ENCODE data around the gene ASCL2.

The ASCL2 gene

DNA sequence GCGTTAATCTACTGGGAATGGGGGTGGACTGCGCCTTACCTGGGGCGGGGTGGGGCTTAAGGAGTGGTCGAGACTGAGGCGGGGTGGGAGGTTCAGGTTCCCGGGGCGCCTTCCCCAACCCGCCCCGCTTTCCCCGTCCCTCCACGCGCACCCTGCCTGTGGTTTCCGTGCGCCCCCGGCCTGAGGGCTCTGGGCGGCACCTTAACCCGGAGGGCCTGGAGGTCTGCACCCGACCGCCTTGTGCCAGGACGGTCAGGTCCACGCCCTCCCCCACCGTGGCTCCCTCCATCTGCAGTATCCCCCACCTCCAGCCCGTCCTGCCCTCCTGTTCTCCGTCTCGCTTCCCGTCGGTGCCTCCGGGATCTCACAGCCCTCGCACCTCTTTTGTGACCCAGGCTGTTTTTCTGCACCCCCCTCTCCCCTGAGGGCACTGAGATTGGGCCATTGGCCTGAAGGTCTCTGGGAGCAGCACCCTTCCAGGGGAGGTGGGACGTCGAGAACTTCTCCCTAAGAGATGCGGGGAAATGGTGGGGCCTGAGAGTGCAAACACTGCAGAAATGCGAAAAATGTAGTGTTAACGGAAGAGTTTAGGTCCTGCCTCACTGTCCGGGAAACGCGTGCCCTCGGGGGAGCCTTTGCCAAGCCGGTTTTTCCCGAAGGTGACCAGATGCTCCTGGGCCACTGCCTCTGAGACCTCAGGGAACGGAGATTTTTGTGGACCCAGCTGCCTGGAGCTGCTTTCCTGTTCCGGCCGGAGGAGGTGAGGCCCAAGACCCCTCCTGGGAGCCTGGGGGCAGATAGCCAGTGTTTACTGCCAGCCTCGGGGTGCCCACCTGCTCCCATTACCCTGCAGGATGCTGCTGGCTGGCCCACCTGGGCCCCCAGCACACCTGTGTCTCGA lies 1.2 kb upstream of the ASCL2 start:
- no peak for DNase-seq

DNA sequence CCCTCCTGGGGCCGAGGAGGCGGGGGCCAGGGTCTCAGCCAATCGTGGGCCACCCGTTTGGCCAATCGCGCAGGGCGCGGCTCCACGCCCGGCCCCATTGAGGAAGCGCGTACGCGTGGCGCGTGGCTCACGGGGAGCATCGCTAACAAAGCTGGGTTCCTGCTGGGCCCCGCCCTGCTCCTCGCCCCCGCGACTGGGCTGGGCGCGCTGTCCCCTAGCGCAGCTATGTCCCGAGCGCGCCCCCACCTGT lies 614 bp upstream of the ASCL2 start:
- DNase-seq = no peak

DNA sequence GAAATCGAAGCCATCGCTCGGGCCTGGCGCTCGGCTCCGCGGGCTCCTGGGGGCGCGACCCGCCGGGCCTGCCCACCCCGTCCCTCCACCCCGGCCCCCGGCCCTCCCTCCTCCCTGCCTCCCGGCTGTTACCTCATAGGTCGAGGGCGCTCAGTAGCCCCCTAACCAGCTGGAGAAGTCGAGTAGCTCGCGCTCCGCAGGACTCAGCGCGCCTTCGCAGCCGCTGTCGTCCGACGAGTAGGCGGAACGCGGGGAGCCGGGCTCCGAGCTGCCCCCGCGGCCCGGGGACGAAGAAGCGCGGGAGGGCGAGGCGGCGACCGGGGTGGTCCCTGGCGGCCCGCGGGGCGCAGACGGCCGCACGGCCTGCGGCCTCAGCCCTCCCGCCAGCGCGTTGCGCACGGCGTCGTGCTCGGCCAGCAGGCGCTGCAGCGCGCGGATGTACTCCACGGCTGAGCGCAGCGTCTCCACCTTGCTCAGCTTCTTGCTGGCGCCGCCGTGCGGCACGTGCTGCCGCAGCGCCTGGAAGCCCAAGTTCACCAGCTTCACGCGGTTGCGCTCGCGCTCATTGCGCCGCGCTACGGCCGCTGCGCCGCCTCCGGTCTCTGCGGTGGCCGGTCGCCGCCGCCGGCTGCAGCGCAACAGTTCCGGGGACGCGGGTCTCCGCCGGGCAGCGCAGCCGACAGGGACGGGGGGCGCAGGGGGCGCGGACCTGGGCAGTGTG lies 627 bp downstream of the ASCL2 start:
- DNase-seq = no peak

DNA sequence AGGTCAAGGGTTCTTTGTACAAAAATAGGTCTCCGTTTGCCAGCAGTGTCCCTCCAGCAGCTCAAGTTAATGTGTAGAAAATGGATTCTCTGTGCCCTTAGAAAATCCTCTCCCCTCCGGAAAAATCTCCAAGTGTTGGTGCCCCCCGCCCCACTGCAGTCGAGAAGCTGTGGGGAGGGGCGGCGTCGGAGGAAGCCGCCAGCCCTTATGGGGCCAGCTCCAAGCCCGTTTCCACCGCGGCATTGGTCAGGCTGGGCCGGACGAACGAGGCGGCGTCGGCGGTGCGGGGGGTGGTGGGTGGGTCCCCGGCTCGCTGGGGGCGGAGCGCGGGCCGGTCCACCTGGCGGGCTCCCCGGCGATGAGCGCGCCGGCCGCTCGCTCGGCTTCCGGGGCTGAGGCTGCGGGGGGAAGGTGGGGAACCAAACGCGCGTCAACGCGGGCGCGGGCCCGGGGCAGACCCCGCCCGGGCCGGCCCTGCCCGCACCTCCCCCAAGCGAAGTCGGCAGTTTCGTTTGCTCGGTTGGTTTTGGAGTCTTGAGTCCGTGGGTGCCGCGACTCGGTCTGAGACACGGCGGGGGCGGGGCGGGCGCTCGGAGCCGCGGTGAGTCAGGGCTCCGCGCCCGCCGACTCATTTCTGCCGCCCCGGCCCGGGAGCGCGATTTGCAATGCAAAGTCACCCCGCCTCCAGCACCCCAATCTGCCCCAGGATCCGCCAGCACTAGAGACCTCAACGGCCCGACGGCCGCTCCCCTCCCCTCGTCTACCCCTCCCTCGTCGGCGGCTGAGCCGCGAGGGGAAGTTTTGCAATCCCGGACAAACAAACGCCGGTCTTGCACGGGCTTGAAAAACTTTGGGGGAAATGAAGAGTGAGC lies 1.4 kb downstream of the ASCL2 start:
- DNase-seq = peak; percentile 91

DNA sequence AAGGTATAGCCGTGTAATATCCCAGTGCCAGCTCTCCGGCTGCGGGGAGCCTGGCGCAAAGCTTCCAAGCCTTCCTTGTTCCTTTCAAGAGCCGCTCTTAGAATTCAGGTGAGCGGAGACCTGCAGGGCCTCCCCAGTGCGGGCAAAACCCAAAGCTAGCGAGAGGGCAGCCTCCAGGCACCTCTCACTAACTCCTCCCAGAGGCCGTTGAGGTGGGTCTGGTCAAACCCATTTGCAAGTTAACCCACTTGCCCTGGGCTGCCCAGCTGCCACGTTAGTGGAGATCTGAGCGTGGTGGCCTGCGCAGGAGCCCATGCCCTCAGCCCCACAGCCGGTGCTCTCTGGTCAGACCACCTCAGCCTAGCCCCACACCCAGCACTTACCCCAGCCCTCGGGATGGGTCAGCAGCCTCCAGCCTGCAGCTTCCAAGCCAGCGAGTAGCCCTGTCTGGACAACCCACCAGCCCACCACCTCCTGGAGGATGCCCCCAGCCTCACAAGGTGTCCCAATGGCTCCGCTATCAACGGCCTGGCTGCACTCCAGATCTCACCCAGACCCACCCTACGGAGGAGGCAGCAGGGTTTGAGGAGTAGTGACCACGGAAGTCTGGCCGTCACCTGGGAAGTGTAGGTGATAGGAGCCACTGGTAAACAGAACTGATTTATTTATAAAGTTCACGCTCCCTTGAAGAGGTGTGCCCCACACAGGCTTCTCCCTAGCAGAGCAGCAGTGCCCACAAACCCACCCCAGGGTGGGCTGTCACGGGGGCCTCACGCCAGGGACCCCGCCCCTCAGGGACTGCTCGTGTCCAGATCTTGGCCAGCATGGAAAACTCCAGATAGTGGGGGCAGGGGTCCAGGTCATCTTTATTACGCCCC lies 2.3 kb downstream of the ASCL2 start:
- peak; percentile 46 for DNase-seq

DNA sequence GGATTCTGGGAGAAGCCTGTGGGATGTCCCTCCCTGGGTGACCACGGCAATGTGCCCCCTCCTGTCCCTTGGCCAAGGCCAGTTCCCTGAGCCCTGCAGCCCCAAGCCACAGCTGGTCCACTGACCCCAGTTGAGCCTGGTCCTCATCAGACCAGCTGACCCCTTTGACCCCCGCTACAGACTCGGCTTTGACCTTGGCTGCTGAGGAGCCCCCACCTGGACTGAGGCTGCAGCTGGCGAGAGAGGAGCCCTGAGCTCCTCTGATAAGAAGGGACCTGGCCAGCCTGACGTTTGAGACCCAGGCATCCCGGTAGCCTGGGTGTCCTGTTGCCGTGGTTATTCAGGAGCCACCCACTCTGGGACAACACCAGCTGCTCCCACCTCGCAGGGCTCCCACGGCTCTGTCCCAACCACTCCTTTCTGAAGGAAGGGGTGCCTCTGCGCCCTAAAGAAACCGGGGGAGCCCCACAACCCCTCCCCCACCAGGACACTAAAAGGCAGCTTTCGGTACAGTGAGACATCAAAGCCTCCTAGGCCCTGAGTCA lies 3.0 kb downstream of the ASCL2 start:
- peak; percentile 46 for DNase-seq

DNA sequence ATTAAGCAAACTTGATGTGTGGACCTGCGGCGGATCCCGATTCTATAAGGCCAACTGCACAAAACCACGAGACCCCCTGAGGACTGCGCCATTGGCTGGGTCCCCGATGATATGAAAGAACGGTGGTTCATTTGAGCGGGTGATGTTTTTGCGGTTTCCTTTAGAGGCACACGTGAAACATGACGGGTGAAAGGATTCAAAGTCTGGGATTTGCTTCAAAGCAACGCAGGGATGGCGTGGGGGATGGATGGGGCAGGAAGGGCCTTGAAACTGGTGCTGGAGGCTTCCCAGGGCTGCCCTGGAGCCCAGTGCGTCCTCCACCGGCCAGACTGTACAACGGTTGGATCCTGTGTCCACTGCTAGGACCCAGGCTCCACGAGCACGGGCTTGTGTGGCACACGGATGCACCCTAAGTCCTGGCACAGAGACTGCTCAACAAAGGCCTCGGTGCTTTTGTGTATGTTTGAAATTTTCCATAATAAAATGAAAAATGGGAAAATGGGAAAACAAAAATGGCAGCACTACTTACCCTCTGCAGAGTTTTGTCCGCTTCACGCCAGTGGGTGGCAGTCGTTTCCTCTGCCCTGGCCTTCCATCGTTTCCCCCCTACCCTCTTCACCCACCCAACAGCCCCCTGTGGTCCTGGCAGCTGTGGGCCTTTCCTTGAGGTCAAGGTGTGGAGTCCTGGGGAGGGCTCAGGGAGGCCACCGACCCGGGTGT lies 3.6 kb downstream of the ASCL2 start:
- DNase-seq = no peak

DNA sequence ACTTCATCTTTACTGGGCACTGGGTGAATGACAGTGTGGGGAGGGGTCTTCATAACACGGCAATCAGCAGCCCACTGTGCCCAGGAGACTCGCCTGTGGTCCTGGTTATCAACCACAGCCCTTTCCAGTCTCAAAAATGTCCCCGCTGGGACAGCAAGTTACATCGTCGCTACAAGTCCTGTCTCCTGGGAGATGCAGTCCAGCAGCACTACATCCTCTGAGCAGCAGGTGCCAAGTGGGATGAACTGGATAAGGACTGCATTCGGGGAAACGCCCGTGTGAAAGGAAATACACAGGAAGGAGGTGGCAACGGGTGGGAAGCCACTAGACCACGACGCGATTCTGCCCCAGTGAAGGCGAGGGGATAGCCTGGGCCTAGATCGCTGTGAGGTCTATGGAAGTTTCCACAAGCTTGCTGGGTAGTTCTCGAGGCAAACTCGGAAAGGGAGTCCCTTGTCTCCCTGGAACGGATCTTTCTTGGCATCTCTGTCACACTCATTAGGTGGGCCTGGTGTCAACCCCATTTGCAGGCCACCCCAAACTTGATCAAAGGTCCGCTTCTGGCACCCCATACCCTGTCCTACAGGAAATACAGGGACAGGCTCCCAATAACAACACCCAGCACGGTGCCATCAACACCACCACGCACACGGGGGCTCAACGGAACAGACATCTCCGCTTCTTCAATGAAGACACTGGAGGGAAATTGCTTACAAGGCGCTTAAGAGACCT lies 4.4 kb downstream of the ASCL2 start:
- DNase-seq = peak; percentile 42

DNA sequence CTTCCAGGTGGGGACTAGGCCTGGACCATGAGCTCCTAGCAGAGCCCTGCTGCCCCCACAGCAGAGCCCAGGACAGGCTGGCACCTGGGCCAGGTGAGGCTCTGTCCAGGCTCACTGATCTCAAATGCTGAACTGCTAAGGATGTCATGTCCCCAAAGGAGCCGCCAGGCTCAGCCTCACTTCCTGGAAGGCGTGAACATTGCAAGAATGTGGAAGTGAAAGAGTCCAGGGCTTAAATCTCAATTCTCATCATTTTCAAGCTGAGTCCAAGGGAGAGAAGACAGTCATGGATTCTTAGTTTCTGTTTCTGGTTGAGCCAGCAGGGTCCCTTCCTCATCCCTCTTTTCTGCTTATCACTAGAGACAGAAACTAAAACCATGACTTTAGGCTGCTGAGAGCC lies 5.0 kb downstream of the ASCL2 start:
- no peak for DNase-seq

DNA sequence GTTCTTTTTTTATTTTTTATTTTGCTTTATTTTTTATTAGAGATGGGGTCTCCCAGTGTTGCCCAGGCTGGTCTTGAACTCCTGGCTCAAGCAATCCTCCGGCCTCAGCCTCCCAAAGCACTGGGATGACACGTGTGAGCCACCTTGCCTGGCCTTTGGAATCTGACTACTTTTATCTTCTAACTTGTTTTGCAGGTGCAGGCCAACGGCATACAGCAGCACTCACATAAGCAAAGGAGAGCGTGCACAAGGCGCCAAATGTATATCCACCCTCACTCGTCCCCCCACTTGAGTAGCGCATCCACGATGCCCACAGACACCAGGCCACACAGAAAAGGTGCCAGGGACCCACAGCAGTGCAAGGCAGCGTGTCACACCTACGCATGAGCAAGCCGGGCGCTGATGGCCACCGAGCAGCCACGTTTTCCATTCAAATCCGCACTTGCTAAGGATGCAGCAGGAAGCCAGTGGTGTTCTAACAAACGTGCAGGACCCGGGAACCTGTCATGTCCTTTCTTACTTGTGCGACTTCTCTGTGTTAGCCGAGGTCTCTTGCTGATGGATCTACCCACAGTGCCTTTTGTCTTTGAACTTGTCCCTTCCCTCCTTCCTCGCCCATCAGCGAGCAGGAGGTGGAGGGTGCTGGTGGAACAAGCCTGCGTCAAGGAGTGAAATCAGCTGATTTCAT lies 5.9 kb downstream of the ASCL2 start:
- DNase-seq = no peak

DNA sequence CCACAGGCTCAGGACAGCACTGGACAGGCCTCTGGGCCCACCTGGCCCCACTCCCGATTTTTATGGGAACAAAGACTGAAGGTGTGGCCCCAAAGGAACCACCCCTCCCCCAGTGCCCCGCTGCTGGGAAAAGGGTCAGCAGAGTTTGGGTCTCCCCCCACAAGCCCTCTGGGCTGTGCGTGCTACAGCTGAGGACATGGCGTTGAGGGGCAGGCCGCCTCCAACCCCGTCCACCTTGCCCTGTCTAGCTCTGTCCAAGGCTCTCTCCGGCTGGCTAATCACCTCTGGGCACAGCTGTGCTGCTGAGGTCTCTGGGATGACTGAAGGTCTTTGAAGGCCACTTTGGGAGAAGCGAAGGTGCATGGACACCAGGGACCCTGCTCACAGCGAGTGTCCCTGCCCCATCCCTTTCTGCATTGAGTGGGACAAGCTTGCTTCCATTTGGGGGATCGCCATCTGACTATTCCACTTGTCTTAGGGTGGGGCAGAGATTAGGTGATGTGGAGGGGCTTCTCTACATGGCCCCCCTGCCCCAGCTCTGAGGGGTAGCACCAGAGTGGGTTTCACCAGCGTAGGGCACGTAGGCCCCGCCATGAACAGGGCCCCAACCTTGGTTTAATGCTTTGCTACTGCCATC lies 6.5 kb downstream of the ASCL2 start:
- no peak for DNase-seq

DNA sequence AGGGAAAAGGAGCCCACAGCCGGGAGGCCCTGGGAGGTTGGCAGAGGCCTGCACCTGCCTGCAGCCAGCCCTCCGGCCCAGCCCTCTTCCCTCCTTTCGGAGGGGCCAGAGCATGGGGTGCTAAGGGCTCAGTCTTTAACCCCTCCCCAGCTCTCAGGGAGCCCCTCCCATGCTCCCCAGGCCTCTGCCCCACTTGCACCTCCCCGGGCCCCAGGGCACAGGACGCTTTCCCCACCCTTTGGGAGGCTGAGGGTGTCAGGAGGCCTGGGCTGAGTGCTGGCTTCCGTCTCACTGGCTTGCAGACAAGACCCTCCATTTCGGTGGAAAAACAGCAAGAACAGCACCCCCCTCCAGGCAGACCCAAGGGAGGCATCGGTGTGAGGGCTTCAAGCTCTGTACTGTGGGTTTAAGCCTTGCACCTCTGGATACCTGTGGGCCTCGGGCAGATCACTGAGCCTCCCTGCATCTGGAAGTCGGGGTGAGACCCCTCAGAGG lies 7.3 kb downstream of the ASCL2 start:
- DNase-seq = no peak

DNA sequence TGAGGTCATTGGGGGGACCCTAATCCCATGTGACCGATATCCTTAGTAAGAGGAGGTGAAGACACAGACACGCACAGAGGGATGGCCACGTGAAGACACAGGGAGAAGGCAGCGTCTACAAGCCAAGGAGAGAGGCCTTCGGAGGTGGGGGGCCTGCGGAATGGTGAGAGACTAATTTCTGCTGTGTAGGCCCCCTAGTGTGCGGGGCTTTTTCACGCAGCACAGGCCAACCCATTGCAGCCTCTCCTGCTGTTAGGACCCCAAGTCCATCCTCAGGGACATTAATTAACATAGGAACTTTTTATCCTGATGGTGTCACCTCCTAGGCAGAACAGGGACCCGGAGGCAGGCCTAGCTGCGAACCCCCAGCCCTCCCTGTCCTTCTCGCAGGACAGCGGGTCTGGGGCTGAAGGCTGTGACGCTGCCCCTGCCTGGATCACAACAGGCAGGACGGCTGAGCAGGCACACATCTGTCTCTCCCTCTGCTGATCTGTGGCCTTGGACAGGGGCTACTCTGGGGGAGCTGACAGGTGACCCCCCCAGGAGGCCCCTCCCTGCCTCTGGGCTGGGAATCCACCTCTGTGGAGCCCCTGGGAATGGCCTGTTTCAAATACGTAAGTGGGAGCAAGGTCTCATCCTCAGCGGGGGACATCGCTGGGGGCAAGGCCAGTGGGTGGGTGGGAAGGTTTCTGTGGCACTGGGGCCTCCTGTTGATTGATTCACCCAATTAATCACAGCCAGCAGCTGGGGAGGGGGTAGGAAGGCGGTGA lies 7.9 kb downstream of the ASCL2 start:
- DNase-seq = no peak

DNA sequence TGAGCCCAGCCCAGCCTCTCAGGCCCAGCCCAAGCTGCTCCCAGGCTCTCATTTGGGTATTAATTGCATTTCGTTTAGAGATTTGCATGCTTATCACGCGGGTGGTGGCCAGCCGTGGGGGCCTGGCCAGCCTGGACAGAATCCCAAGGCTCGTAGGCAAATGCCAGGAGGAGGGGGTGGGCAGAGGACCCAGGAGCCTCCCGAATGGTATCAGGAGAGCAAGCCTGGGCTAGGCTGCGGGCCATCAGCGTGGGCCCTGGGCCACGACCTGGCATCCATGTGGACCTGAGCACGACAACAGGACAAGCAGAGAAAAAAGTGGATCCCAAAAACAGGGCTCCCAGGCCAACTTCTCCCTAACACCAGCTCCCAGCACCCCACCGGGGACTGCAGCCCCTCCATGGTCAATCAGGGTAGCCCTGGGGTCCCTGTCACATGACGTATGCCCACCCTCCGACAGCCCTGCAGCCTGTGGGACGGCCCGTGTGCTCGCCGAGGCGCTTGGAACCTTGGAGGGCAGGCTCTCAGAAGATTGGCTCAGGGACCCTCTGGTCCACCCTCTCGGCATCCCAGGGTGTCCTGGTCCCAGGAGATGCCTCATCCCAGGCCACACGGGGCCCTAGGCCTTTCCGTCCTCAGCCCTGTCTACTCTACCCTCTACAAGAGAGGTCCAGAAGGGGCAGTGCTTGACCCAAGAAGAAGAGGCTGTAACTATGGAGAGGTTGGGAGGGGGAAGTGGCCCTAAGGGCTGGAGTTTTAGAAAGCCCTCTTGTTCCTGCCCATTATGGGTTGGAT lies 8.8 kb downstream of the ASCL2 start:
- no peak for DNase-seq

DNA sequence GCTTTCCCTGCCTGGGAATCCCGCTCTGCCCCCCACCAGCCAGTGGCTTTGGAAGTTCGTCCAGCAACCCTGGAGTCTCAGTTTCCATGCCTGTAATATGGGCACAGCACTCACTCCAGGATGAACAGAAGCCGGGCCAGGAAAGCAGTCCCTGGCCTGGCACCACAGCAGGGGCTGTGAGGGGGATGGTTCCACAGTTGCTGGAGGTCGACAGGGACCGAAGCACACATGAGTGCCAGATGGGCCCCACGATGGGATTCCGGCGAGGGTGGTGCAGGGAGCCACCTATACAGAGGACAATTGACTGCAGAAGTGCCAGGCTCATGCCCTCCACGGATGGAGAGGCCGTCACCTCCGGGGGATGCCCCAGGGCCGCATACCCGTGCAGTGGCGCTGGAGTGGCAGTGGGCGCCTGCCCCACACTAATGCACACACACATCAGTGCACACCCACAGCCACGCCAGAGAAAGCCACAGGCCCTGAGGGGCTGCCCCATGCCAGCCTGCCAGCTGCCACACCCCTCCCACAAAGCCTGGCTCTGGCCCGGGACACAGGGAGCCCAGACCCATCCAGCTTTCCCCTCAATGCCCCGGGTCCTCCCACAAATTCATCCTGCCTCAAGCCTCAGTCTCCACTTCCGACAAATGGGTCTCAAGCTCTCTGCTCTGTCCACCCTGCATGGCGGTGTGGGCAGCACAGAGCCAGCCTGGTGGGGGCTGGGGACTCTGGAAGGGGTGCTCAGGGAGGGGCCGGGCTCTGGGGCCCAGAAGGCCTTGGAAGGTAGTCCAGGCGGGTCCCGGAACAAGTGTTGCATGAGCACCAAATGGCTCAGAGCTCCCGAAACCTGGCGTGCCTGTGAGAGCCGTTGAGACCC lies 9.7 kb downstream of the ASCL2 start:
- no peak for DNase-seq

DNA sequence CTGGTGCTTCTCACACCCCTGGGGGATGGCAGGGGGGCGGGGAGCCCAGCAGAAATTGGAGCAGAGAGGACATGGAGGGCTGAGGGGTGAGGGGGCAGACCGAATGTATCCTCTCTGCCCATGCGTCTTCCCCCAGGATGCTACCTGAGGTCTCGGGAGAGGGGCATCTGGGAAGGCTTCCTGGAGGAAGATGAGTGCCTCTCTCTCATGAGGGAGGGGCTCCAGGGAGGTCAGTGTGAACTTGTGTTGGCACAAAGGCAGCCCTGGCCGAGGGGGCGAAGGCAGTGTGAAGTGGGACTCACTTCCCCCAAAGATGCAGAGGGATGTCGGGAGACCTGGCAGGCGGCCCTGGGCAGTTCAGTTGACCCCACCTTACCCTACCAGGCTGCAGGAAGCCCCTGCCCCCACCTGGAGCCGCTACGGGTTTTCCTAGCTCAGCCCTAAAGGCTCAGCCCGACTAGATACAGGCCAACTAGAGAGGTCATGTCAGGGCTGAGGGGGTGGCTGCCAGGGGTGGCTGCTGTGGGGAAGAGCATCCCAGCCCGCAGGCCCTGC lies 10.4 kb downstream of the ASCL2 start:
- DNase-seq = no peak

DNA sequence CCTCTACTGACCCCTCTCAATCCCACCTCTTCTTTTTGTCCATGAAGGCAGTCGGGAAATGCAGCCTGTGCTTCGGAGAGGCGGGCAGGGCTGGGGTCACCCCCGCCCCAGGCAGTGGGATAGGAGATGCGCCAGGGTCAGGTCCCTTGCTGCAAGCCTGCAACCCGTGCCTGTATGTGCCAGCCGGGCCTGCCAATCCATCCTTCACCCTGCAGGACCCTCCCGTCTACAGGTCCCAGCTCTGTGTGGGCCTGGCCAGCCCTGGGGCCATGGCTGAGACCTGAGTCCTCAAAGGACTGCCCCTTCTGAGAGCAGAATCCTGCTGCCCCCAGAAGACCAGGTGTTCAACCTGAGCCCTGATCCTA lies 10.9 kb downstream of the ASCL2 start:
- DNase-seq = no peak
